BE2C (cell line): Measurements from ENCODE around the gene TIMELESS.

Experiments used
- DNase-seq: peaks from one replicate; pipeline ENCODE4 v3.0.0-alpha.2; 2020
- H3K27me3 ChIP-seq: fragments of 250-450 bp; sonication (Bioruptor Pico); 2 replicates; pipeline ENCODE4 v1.5.1; 2020; ENCODE audit warnings: mild to moderate bottlenecking
- H3K36me3 ChIP-seq: fragments of 250-450 bp; sonication (Bioruptor Pico); 2 replicates; pipeline ENCODE4 v1.5.1; 2020; ENCODE audit warnings: mild to moderate bottlenecking
- H3K4me1 ChIP-seq: fragments of 250-450 bp; sonication (Bioruptor Pico); 2 replicates; pipeline ENCODE4 v1.5.1; 2020
- H3K4me3 ChIP-seq: 2 replicates; pipeline ENCODE4 v1.5.1; 2011; ENCODE audit warnings: low read depth, low read length
- H3K9me3 ChIP-seq: fragments of 250-450 bp; sonication (Bioruptor Pico); 2 replicates; pipeline ENCODE4 v1.5.1; 2020
- CTCF ChIP-seq: IDR thresholded peaks from 2 replicates; pipeline ENCODE4 v1.5.1; 2012; ENCODE audit warnings: mild to moderate bottlenecking, low read depth, low read length

The TIMELESS gene

GRCh38 chr12:56382611-56383010 lies 66.6 kb downstream of the TIMELESS start:
- Histone ChIP-seq H3K36me3 (no peaks in the 10 kb centered on the region), H3K4me3 (no peak overlapping the region), H3K9me3 (no peaks in the 10 kb centered on the region), H3K27me3 (no peaks in the 10 kb centered on the region; the same call in 1 of the 2 replicates), H3K4me1 (peaks cover 4% of the 10 kb centered on the region; the same call in 1 of the 2 replicates)
- DNase-seq: no peak
- TF ChIP-seq CTCF: no peak

GRCh38 chr12:56377989-56378316 lies 71.3 kb downstream of the TIMELESS start:
- no peak overlapping the region for H3K4me3 ChIP-seq
- no peaks in the 10 kb centered on the region for H3K4me1 ChIP-seq
- peaks cover 5% of the 10 kb centered on the region for H3K27me3 ChIP-seq
- H3K36me3 ChIP-seq: no peaks in the 10 kb centered on the region
- no peak for DNase-seq
- TF ChIP-seq CTCF: no peak
- H3K9me3 ChIP-seq: peaks cover 6% of the 10 kb centered on the region; the same call in 1 of the 2 replicates

- H3K4me3 ChIP-seq: no peak overlapping the region
- TF ChIP-seq CTCF: peak; percentile 10; the same call in 1 of the 2 replicates
- peaks cover 6% of the 10 kb centered on the region; the same call in 1 of the 2 replicates for H3K9me3 ChIP-seq
- peaks cover 5% of the 10 kb centered on the region for H3K27me3 ChIP-seq
- no peak for DNase-seq
- H3K4me1 ChIP-seq: no peaks in the 10 kb centered on the region
- no peaks in the 10 kb centered on the region for H3K36me3 ChIP-seq
Measured at GRCh38 chr12:56377310-56377988, 71.8 kb downstream of the TIMELESS start.

GRCh38 chr12:56375598-56376434 lies 73.4 kb downstream of the TIMELESS start:
- TF ChIP-seq CTCF: no peak
- no peak for DNase-seq
- Histone ChIP-seq H3K27me3 (peaks cover 5% of the 10 kb centered on the region), H3K4me1 (no peaks in the 10 kb centered on the region), H3K9me3 (peaks cover 6% of the 10 kb centered on the region; the same call in 1 of the 2 replicates), H3K4me3 (no peak overlapping the region), H3K36me3 (no peaks in the 10 kb centered on the region)

GRCh38 chr12:56374726-56375597 lies 74.3 kb downstream of the TIMELESS start:
- Histone ChIP-seq H3K36me3 (no peaks in the 10 kb centered on the region), H3K4me1 (no peaks in the 10 kb centered on the region), H3K4me3 (no peak overlapping the region), H3K9me3 (peaks cover 6% of the 10 kb centered on the region; the same call in 1 of the 2 replicates), H3K27me3 (peaks cover 5% of the 10 kb centered on the region)
- DNase-seq: no peak
- TF ChIP-seq CTCF: no peak
